K562 (cell line): ENCODE measurements around the gene C10orf105. TPM values are rescaled to one million over a fixed set of nuclear protein-coding genes. Genes with fewer than 3 reads are reported as not detected.
A peak's percentile ranks its signal among the peaks of the same experiment; 100 is the strongest.

Experiments used
- COPS2 ChIP-seq: fragments of 450-650 bp; conservative IDR thresholded peaks from 2 replicates; pipeline ENCODE4 v1.6.1; 2016; ENCODE audit warnings: mild to moderate bottlenecking, moderate library complexity
- CUX1 ChIP-seq: fragments of 200-800 bp; sonication (Bioruptor generic); IDR thresholded peaks from 2 replicates; pipeline ENCODE4 v1.6.1; 2016; ENCODE audit warnings: missing genetic modification characterization, missing compliant biosample characterization
- E2F5 ChIP-seq: sonication (generic); formaldehyde crosslinking; IDR thresholded peaks from 2 replicates; pipeline ENCODE4 v1.8.0; 2022; ENCODE audit warnings: mild to moderate bottlenecking, missing genetic modification reagents
- FOXA3 ChIP-seq, 2 experiments: fragments of 450-650 bp in 1 of 2; sonication (generic) in 1 of 2; formaldehyde crosslinking; IDR thresholded peaks in 1 of 2; conservative IDR thresholded peaks in 1 of 2; 2 replicates each; pipeline versions ENCODE4 v1.4.0 to v1.8.0; 2020 to 2022; ENCODE audit warnings: mild to moderate bottlenecking in 2 of 2, missing genetic modification reagents in 1 of 2
- NR2C1 ChIP-seq, 2 experiments: fragments of 450-650 bp; IDR thresholded peaks; 2 replicates each; pipeline ENCODE4 v1.6.1; 2017; ENCODE audit warnings: mild to moderate bottlenecking in 2 of 2, antibody characterized with exemption in 1 of 2, inconsistent platforms in 1 of 2, missing compliant biosample characterization in 1 of 2, missing genetic modification characterization in 1 of 2
- POLR2AphosphoS5 ChIP-seq: IDR thresholded peaks from 2 replicates; pipeline ENCODE4 v1.6.1; 2011; ENCODE audit warnings: mild to moderate bottlenecking, low read depth, low read length, moderate library complexity; ENCODE audit not compliant: control insufficient read depth, insufficient read depth
- PREB ChIP-seq: sonication (generic); formaldehyde crosslinking; IDR thresholded peaks from 2 replicates; pipeline ENCODE4 v1.8.1; 2023; ENCODE audit warnings: mild to moderate bottlenecking, missing genetic modification reagents
- RAD21 ChIP-seq, 2 experiments: fragments of 250-450 bp in 1 of 2; fragments of 450-650 bp in 1 of 2; sonication (Bioruptor Pico) in 1 of 2; formaldehyde crosslinking in 1 of 2; IDR thresholded peaks in 1 of 2; conservative IDR thresholded peaks in 1 of 2; 2 replicates each; pipeline versions ENCODE4 v1.4.0 to v1.8.0; 2020 to 2022; ENCODE audit warnings: mild to moderate bottlenecking in 2 of 2, moderate library complexity in 1 of 2
- RCOR1 ChIP-seq, 2 experiments: IDR thresholded peaks; 2 replicates each; pipeline ENCODE4 v1.6.1; 2012; ENCODE audit warnings: low read depth in 2 of 2, low read length in 2 of 2, borderline replicate concordance in 1 of 2, improper control_type of control experiment in 1 of 2
- TEAD4 ChIP-seq, 2 experiments: sonication (generic) in 1 of 2; formaldehyde crosslinking in 1 of 2; IDR thresholded peaks; 2 replicates each; pipeline versions ENCODE4 v1.6.1 to v1.8.0; 2012 to 2022; ENCODE audit warnings: borderline replicate concordance in 1 of 2, inconsistent platforms in 1 of 2, low read length in 1 of 2, mild to moderate bottlenecking in 1 of 2, missing genetic modification reagents in 1 of 2
- THAP7 ChIP-seq: fragments of 250-450 bp; sonication (Bioruptor Pico); IDR thresholded peaks from 2 replicates; pipeline ENCODE4 v1.5.0; 2021
- U2AF2 ChIP-seq: fragments of 200-400 bp; formaldehyde crosslinking; optimal IDR thresholded peaks from 2 replicates; pipeline ENCODE3; 2017; ENCODE audit warnings: low read depth, mild to moderate bottlenecking, low read length
- ZHX1 ChIP-seq: fragments of 150-350 bp; conservative IDR thresholded peaks from 2 replicates; pipeline ENCODE4 v1.6.1; 2014; ENCODE audit warnings: low read length
- polyA plus RNA-seq, 8 experiments: library from polyadenylated mRNA; depleted of rRNA in 4 of 8; stranded (reverse) in 5 of 8; unstranded in 3 of 8; fragments of >200 nt; fragmentation: Nextera tagmentation in 2 of 8; fragmentation: Illumina TruSeq in 1 of 8; extraction: Ambion mirVana in 2 of 8; extraction: Trizol in 1 of 8; gene quantifications; 2 replicates each; pipeline versions ENCODE4 v1.2.1 to v1.2.3, GENCODE V29; 2011 to 2014; ENCODE audit warnings: inconsistent platforms in 1 of 8, missing spikeins in 1 of 8
- total RNA-seq, 7 experiments: library from RNA; depleted of rRNA in 6 of 7; stranded (reverse); fragments of >200 nt in 6 of 7; fragmentation: Illumina TruSeq in 2 of 7; extraction: Trizol in 2 of 7; gene quantifications; 2 replicates each; pipeline versions ENCODE4 v1.2.1 to v1.2.3, GENCODE V29; 2011 to 2021; ENCODE audit warnings: low replicate concordance in 1 of 7

C10orf105 gene
- total and polyA plus RNA-seq, 9 of the 15 experiments (the other 6 are each of a cell fraction or from before 2014, with no cell fraction given), result 0.03 to 0.25 (median 0.04) TPM; not detected in 3

GRCh38 chr10:71696628-71697326 is 22.8 kb downstream of the C10orf105 start (continued):
- TF ChIP-seq CUX1 (CRISPR knock-in tag) (no peak), TEAD4 (IDR thresholded peaks at IDR 0.05; ENCODE audit: low read length) (peak; percentile 35; the same call in 1 of the 2 replicates), TEAD4 (CRISPR knock-in tag; IDR thresholded peaks at IDR 0.05; ENCODE audit: borderline replicate concordance) (no peak), RCOR1 (IDR thresholded peaks at IDR 0.05; ENCODE audit: borderline replicate concordance in 1 of 2, low read depth in 2 of 2, low read length in 2 of 2) (0 out of 4 replicates have a peak, but pooled peaks of 1 of the 2 experiments have one; percentile 20), POLR2AphosphoS5 (no peak), COPS2 (no peak), E2F5 (CRISPR knock-in tag) (0 out of 2 replicates have a peak, but pooled peaks have one; percentile 50), PREB (CRISPR knock-in tag) (no peak), THAP7 (CRISPR knock-in tag) (no peak), ZHX1 (no peak), FOXA3 (CRISPR knock-in tag; conservative IDR thresholded peaks at IDR 0.05 in 1 of 2, IDR thresholded peaks at IDR 0.05 in 1 of 2) (peak in 1 of 2 experiments; percentile 73; a peak in 2 of 4 replicates), NR2C1 (IDR thresholded peaks at IDR 0.05) (peak; percentile 38; the same call in 1 of the 2 replicates), NR2C1 (tag; IDR thresholded peaks at IDR 0.05) (peak; percentile 47; the same call in 1 of the 2 replicates), U2AF2 (no peak), RAD21 (CRISPR knock-in tag; conservative IDR thresholded peaks at IDR 0.05 in 1 of 2, IDR thresholded peaks at IDR 0.05 in 1 of 2) (peak; percentile 64 to 89)
